ENCODE measurements around the gene ARHGEF19. TPM values are rescaled to one million over a fixed set of nuclear protein-coding genes. Genes with fewer than 3 reads are reported as not detected.

The ARHGEF19 gene
- total and polyA plus RNA-seq, 2 of the 13 experiments (the other 11 are each of a cell fraction or from before 2014, with no cell fraction given): 1.7 to 1.8 TPM

- H3K4me3 ChIP-seq (replicated peaks in 1 of 3; ENCODE audit: insufficient read depth in 1 of 3, low read depth in 2 of 3, low read length in 3 of 3): no peak overlapping the region
- DNase-seq (ENCODE audit: low spot score) (no peak), ATAC-seq (no peak), FAIRE-seq (no peak)
- BruUV-seq (replicated peaks): TSS peak; percentile 23
- 75% methylated on average over 7 of the region's 8 CpGs for WGBS (ENCODE audit: low lambda C conversion rate)
- H3K79me2 ChIP-seq (ENCODE audit: insufficient read depth, low read length): no peaks in the 10 kb centered on the region
- H3K4me1 ChIP-seq (ENCODE audit: insufficient read depth, low read length): peaks cover 24% of the 10 kb centered on the region
- ChIA-PET CTCF (ENCODE audit: low intra/inter-chr PET ratio, low total read pairs) (interaction anchor here (0.8 to 1.6 kb wide), 6 partner anchors 25 to 172 kb away, joined by 3 to 14 read pairs (median 7); partner anchors contain the start of gene FAM131C), POLR2A (interaction anchor here (0.8 to 1.4 kb wide), 2 partner anchors 38 to 166 kb away, joined by 3 read pairs; no protein-coding TSS in a partner anchor)
- H3K4me2 ChIP-seq (ENCODE audit: low read depth, low read length): no peak overlapping the region
- no peaks in the 10 kb centered on the region for H4K20me1 ChIP-seq (ENCODE audit: insufficient read depth, low read length)
- H3K9ac ChIP-seq (ENCODE audit: insufficient read depth, low read depth, low read length): no peak overlapping the region
- no peak overlapping the region for H2AFZ ChIP-seq (ENCODE audit: low read length)
- H3K9me3 ChIP-seq (ENCODE audit: low read length): no peaks in the 10 kb centered on the region
- in situ Hi-C loops (cut with HindIII; ENCODE audit: extremely low pct_ligation_motif_present, low pct_unique_long_range_greater_than_20kb): loop anchor here (5.0 kb wide), 2 partner anchors 37 to 167 kb away; no protein-coding TSS in a partner anchor
- H3K27ac ChIP-seq (ENCODE audit: extremely low read length, insufficient read depth, low read length): no peak overlapping the region
- peaks cover 2 to 10% of the 10 kb centered on the region in 2 experiments; a peak in 2 of 5 replicates for H3K36me3 ChIP-seq (replicated peaks in 1 of 2; ENCODE audit: control insufficient read depth in 1 of 2, insufficient read depth in 2 of 2, low read length in 2 of 2)
- intact Hi-C loops (cut with micrococcal nuclease; ENCODE audit: unreplicated experiment): loop anchor here (1.0 to 2.0 kb wide), 2 partner anchors 39 to 166 kb away; no protein-coding TSS in a partner anchor
- no peaks in the 10 kb centered on the region for H3K27me3 ChIP-seq (ENCODE audit: control insufficient read depth in 1 of 2, insufficient read depth in 2 of 2, low read length in 2 of 2)
- no peak for TF ChIP-seq ZNF75D (CRISPR knock-in tag; IDR thresholded peaks at IDR 0.05; ENCODE audit: borderline replicate concordance)
- no peak for TF ChIP-seq ELF1 (CRISPR knock-in tag; IDR thresholded peaks at IDR 0.05)
- TF ChIP-seq ZBED4 (CRISPR knock-in tag; IDR thresholded peaks at IDR 0.05; ENCODE audit: borderline replicate concordance): no peak
- no peak for TF ChIP-seq CBX1 (IDR thresholded peaks at IDR 0.05; ENCODE audit: low read depth)
- no peak for TF ChIP-seq ZSCAN22 (CRISPR knock-in tag; IDR thresholded peaks at IDR 0.05)
- TF ChIP-seq FLYWCH1 (CRISPR knock-in tag; IDR thresholded peaks at IDR 0.05): no peak
- no peak for TF ChIP-seq NKX3-1 (CRISPR knock-in tag; IDR thresholded peaks at IDR 0.05)
- TF ChIP-seq ZNF598 (CRISPR knock-in tag; IDR thresholded peaks at IDR 0.05; ENCODE audit: borderline replicate concordance): 0 out of 2 replicates have a peak, but pooled peaks have one; percentile 5
- TF ChIP-seq ZNF512 (CRISPR knock-in tag; IDR thresholded peaks at IDR 0.05): no peak
- TF ChIP-seq DNMT1 (CRISPR knock-in tag; IDR thresholded peaks at IDR 0.05): no peak
- TF ChIP-seq ZBTB34 (CRISPR knock-in tag; IDR thresholded peaks at IDR 0.05): no peak
- no peak for TF ChIP-seq SRF (IDR thresholded peaks at IDR 0.05; ENCODE audit: low read depth, low read length)
- peak; percentile 43; the same call in 1 of the 2 replicates for TF ChIP-seq ZNF605 (CRISPR knock-in tag; IDR thresholded peaks at IDR 0.05)
- no peak for TF ChIP-seq PRMT3 (CRISPR knock-in tag; IDR thresholded peaks at IDR 0.05; ENCODE audit: borderline replicate concordance, low read depth)
- no peak for TF ChIP-seq CHCHD3 (CRISPR knock-in tag; IDR thresholded peaks at IDR 0.05)
- TF ChIP-seq MED8 (CRISPR knock-in tag; IDR thresholded peaks at IDR 0.05; ENCODE audit: insufficient replicate concordance): no peak
These were observed 32.3 kb upstream of the ARHGEF19 start for GRCh38 chr1:16244650-16245285.

All from HepG2 (cell line).